AG04449 (cell line): ENCODE results near the gene TRABD.

ENCODE experiments used
- CTCF ChIA-PET: fragments of 350-600 bp; formaldehyde crosslinking; extraction: SDS; loops from one replicate; lab custom pipeline; 2021; ENCODE audit warnings: antibody characterized with exemption; lab: Yijun Ruan, JAX
- POLR2A ChIA-PET: fragments of 400-600, 350-600 bp; formaldehyde crosslinking; extraction: SDS; loops from one replicate; lab custom pipeline; 2020; ENCODE audit warnings: antibody characterized with exemption, inconsistent platforms; lab: Yijun Ruan, JAX
- DNase-seq: peaks from one replicate; pipeline ENCODE4 v3.0.0-alpha.2; 2010; ENCODE audit warnings: low read depth, low spot score
- H3K4me3 ChIP-seq: 2 replicates; pipeline ENCODE4 v1.5.1; 2011; ENCODE audit warnings: low read depth, mild to moderate bottlenecking, control low read depth, low read length
- CTCF ChIP-seq: IDR thresholded peaks from one replicate; pipeline ENCODE4 v1.5.1; 2011; ENCODE audit warnings: mild to moderate bottlenecking, moderate library complexity, low read length, control low read depth, inconsistent platforms; ENCODE audit not compliant: insufficient read depth; ENCODE audit errors: missing control alignments

TRABD gene

GRCh38 chr22:50216055-50216683, 30.5 kb downstream of the TRABD start:
- no peak for TF ChIP-seq CTCF
- H3K4me3 ChIP-seq = no peak overlapping the region
- ChIA-PET POLR2A (no interaction called here), CTCF (interaction anchor here (1.5 to 6.6 kb wide), 3 partner anchors 10 to 69 kb away, joined by 3 to 62 read pairs (median 15); no protein-coding TSS in a partner anchor)
- DNase-seq = no peak

DNA sequence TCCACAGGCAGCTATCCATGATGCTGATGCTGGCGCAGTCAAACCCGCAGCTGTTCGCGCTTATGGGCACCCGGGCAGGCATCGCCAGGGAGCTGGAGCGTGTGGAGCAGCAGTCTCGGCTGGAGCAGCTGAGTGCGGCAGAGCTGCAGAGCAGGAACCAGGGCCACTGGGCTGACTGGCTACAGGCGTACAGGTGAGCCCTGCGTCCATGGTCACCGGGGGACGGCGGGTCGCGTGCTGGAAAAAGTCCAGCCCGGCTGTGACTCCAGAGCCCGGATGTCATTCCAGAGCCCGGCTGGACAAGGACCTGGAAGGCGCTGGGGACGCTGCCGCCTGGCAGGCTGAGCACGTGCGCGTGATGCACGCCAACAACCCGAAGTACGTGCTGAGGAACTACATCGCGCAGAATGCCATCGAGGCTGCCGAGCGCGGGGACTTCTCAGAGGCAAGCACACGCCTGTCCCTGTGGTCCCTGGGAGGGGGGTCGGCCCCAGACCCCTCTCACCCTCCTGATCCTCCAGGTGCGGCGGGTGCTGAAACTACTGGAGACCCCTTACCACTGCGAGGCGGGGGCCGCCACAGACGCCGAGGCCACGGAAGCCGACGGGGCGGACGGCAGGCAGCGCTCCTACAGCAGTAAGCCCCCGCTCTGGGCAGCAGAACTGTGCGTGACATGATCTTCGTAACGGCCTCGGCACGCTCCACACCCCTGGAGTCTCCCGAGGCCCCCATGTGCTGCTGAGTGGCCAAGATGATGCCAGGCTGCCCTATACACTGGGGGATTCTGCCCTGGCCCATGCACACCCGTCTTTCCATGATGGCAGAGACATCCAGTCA, 31.2 kb downstream of the TRABD start:
- ChIA-PET CTCF (interaction anchor here (1.5 to 6.6 kb wide), 3 partner anchors 10 to 69 kb away, joined by 3 to 62 read pairs (median 15); no protein-coding TSS in a partner anchor), POLR2A (no interaction called here)
- H3K4me3 ChIP-seq = no peak overlapping the region
- no peak for TF ChIP-seq CTCF
- no peak for DNase-seq

DNA sequence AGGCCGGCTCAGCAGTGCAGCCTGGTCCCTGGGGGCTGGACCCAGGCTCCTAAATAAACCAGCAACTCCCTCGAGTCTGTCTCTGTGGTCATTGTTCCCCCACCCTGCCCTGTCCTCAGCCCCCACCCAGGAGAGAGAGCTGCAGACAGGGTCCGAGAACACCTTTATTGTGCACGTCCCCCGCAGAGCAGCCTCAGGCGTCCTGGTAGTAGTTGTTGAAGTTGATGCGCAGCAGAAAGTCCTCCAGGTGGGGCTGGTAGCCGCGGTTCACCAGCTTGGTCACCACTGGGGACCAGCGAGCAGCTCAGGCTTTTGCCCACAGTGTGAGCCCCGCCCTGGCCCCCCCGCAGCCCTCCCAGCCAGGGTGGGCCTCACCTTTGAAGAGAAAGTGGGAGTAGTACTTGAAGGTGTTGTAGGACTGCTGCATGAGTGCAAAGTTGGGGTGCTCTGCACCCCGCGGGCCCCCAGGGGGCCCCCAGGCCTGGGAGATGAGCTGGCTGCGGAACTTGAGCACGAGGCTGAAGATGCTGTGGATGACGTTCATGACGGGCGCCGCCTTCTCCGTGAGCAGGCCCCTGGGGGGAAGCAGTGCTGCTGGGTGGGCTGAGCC, 31.9 kb downstream of the TRABD start:
- ChIA-PET POLR2A (no interaction called here), CTCF (interaction anchor here (1.3 kb wide), 1 partner anchor 8 kb away, joined by 3 read pairs; no protein-coding TSS in a partner anchor)
- H3K4me3 ChIP-seq = no peak overlapping the region
- TF ChIP-seq CTCF = no peak
- DNase-seq = no peak

DNA sequence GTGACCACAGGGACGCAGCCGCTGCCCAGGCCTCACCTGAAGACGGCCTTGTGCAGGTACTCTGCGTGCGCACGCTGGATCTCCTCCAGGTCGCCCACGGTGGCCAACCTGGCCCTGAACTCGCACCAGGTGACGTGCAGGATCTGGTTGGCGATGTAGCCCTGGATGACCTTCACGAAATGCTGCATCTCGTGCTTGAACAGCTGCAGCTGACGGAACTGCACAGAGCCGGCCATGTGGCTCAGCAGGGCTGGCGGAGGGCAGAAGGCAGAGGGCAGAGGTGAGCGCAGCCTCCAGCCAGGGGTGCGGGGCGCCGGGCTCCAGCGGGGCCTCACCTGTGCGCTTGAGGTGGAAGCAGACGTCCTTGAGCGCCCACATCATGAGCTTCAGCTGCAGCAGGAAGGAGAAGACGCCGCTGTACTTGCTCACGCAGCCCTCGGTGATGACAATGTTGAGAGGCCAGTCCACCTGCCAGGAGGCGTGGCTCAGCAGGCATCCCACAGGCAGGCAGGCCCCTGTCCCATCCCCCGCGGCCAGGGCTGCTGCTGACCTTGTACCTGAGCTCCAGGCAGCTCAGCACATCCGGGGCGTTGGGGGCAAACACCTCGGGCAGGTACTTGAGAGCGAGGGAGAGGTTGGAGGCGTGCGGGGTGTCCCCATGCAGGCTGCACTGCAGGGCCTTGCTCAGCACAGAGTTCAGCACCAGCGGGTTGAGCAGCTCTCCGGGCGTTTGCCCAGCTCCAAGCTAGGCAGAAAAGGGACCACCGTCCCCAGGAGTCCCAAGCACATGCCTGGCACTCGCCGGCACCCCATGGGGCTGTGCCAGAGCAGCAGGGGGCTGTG, 32.7 kb downstream of the TRABD start:
- ChIA-PET POLR2A (no interaction called here), CTCF (interaction anchor here (1.1 to 1.3 kb wide), 2 partner anchors 9 to 23 kb away, joined by 3 read pairs; no protein-coding TSS in a partner anchor)
- DNase-seq = no peak
- H3K4me3 ChIP-seq = no peak overlapping the region
- no peak for TF ChIP-seq CTCF

GRCh38 chr22:50218996-50219727, 33.4 kb downstream of the TRABD start:
- H3K4me3 ChIP-seq = no peak overlapping the region
- CTCF ChIA-PET = interaction anchor here (1.1 kb wide), 1 partner anchor 22 kb away, joined by 3 read pairs; no protein-coding TSS in a partner anchor
- POLR2A ChIA-PET = no interaction called here
- TF ChIP-seq CTCF = no peak
- no peak for DNase-seq
